Mammary epithelial cell (primary cell): ENCODE results near the gene RBPJ.

ENCODE experiments used
- EZH2 ChIP-seq: IDR thresholded peaks from 2 replicates; pipeline ENCODE4 v1.6.1; 2012; ENCODE audit warnings: low read length, inconsistent platforms, borderline replicate concordance
- TF ChIP-seq, protein P1 (sequence below), 2 donors: IDR thresholded peaks in 1 of 2; conservative IDR thresholded peaks in 1 of 2; 2 replicates each; pipeline ENCODE4 v1.5.1; 2011 to 2012; ENCODE audit warnings: inconsistent platforms in 2 of 2, low read length in 2 of 2, mild to moderate bottlenecking in 2 of 2, control low read depth in 1 of 2, low read depth in 1 of 2; ENCODE audit not compliant: insufficient read depth in 1 of 2; ENCODE audit errors: extremely low read depth in 1 of 2

- TF ChIP-seq, protein P1, sequence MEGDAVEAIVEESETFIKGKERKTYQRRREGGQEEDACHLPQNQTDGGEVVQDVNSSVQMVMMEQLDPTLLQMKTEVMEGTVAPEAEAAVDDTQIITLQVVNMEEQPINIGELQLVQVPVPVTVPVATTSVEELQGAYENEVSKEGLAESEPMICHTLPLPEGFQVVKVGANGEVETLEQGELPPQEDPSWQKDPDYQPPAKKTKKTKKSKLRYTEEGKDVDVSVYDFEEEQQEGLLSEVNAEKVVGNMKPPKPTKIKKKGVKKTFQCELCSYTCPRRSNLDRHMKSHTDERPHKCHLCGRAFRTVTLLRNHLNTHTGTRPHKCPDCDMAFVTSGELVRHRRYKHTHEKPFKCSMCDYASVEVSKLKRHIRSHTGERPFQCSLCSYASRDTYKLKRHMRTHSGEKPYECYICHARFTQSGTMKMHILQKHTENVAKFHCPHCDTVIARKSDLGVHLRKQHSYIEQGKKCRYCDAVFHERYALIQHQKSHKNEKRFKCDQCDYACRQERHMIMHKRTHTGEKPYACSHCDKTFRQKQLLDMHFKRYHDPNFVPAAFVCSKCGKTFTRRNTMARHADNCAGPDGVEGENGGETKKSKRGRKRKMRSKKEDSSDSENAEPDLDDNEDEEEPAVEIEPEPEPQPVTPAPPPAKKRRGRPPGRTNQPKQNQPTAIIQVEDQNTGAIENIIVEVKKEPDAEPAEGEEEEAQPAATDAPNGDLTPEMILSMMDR (conservative IDR thresholded peaks at IDR 0.05 in 1 of 2, IDR thresholded peaks at IDR 0.05 in 1 of 2; ENCODE audit: extremely low read depth in 1 of 2, insufficient read depth in 1 of 2, low read depth in 1 of 2, low read length in 2 of 2), result no peak
- no peak for TF ChIP-seq EZH2
These were observed 20.2 kb upstream of the RBPJ start for GRCh38 chr4:26300314-26301307.
